Esophagus squamous epithelium (tissue), 5 donors: ENCODE results near the gene FBLIM1. TPM values are rescaled to one million over a fixed set of nuclear protein-coding genes. Genes with fewer than 3 reads are reported as not detected.
A peak's percentile ranks its signal among the peaks of the same experiment; 100 is the strongest.

Experiments
- DNase-seq: peaks from one replicate; lab custom pipeline; 2025; lab: John Stamatoyannopoulos, UW
- H3K27ac ChIP-seq, 4 donors: fragments of 200-600 bp; sonication (generic); one replicate each; pipeline ENCODE4 v1.5.1; 2016 to 2019; ENCODE audit warnings: mild to moderate bottlenecking in 1 of 4
- H3K27me3 ChIP-seq, 4 donors: fragments of 200-600 bp; sonication (generic); 1 replicate in 3 of 4; 2 replicates in 1 of 4; pipeline versions ENCODE4 v1.5.1 to v1.6.0; 2017 to 2021; ENCODE audit warnings: antibody characterized with exemption in 1 of 4
- H3K36me3 ChIP-seq, 3 donors: fragments of 200-600 bp; sonication (generic); one replicate each; pipeline ENCODE4 v1.5.1; 2016 to 2019
- H3K4me1 ChIP-seq, 3 donors: fragments of 200-600 bp; sonication (generic); one replicate each; pipeline ENCODE4 v1.5.1; 2017 to 2019
- H3K4me3 ChIP-seq, 4 donors: fragments of 200-600 bp; sonication (generic); 1 replicate in 3 of 4; 2 replicates in 1 of 4; pipeline ENCODE4 v1.5.1; 2016 to 2019; ENCODE audit warnings: mild to moderate bottlenecking in 2 of 4, moderate library complexity in 1 of 4
- H3K9me3 ChIP-seq, 3 donors: fragments of 200-600 bp; sonication (generic); one replicate each; pipeline ENCODE4 v1.5.1; 2016 to 2019
- CTCF ChIP-seq, 6 experiments: fragments of 450-650 bp in 4 of 6; fragments of 200-600 bp in 2 of 6; sonication (generic) in 2 of 6; IDR thresholded peaks; one replicate each; pipeline ENCODE4 v1.5.1; 2016 to 2019; ENCODE audit warnings: antibody characterized with exemption in 6 of 6, mild to moderate bottlenecking in 4 of 6, moderate library complexity in 4 of 6
- POLR2A ChIP-seq, 4 donors: fragments of 450-650 bp; IDR thresholded peaks; one replicate each; pipeline ENCODE4 v1.6.1; 2017; ENCODE audit warnings: antibody characterized with exemption in 4 of 4, mild to moderate bottlenecking in 4 of 4, moderate library complexity in 3 of 4
- WGBS, 2 donors: methylation state at CpG; one replicate each; pipeline ENCODE4 v1.1.5; 2018; 5-methylcytosine and 5-hydroxymethylcytosine counted together
- intact Hi-C: fragments of 100-400 bp; cut with DNase I; formaldehyde crosslinking; loops from one replicate; pipeline ENCODE4 v1.15.0; 2022
- total RNA-seq, 4 donors: library from RNA; depleted of rRNA; stranded (reverse); fragments of >200 nt; gene quantifications; one replicate each; pipeline ENCODE4 v1.1.0, GENCODE V29; 2016
- donor health status: DM: yes; HTN: yes; CAD: no.

The FBLIM1 gene
- total RNA-seq, 4 donors from 2014 or later, result 28.2 to 46.0 (median 29.4) TPM

- Histone ChIP-seq H3K27ac (peak overlapping the region in 3 of 4 donors; percentile 25 to 100 (median 99)), H3K27me3 (no peaks in the 10 kb centered on the region), H3K4me1 (peaks cover 18 to 73% (median 27%) of the 10 kb centered on the region in 3 donors), H3K36me3 (no peaks in the 10 kb centered on the region), H3K9me3 (no peaks in the 10 kb centered on the region), H3K4me3 (no peak overlapping the region)
- 41 to 71% methylated on average over 1 of the region's 1 CpG for WGBS, 2 donors
- intact Hi-C loops, result no loop called here
- TF ChIP-seq CTCF (IDR thresholded peaks at IDR 0.05), result peak in 2 of 6 experiments; percentile 9 to 26
- no peak for TF ChIP-seq POLR2A (IDR thresholded peaks at IDR 0.05)
- DNase-seq, result no peak
Observed at GRCh38 chr1:15830258-15830657, 71.7 kb downstream of the FBLIM1 start.

GRCh38 chr1:15833069-15833679 is 74.6 kb downstream of the FBLIM1 start:
- no peak for TF ChIP-seq CTCF (IDR thresholded peaks at IDR 0.05)
- TF ChIP-seq POLR2A (IDR thresholded peaks at IDR 0.05), result no peak
- Histone ChIP-seq H3K9me3 (no peaks in the 10 kb centered on the region), H3K27ac (peak overlapping the region; percentile 91 to 100 (median 99)), H3K27me3 (no peaks in the 10 kb centered on the region), H3K36me3 (no peaks in the 10 kb centered on the region), H3K4me1 (peaks cover 24 to 66% (median 30%) of the 10 kb centered on the region in 3 donors), H3K4me3 (peak overlapping the region; percentile 63 to 86 (median 75))
- intact Hi-C loops, result no loop called here
- 31 to 34% methylated on average over 14 to 17 of the region's 24 CpGs for WGBS, 2 donors
- DNase-seq, result no peak

- no peaks in the 10 kb centered on the region for H3K9me3 ChIP-seq
- H3K4me3 ChIP-seq, result peak overlapping the region; percentile 63 to 86 (median 75)
- H3K27me3 ChIP-seq, result no peaks in the 10 kb centered on the region
- no peak for DNase-seq
- WGBS, 2 donors, result 0% methylated on average over 10 of the region's 10 CpGs
- H3K36me3 ChIP-seq, result no peaks in the 10 kb centered on the region
- H3K27ac ChIP-seq, result peak overlapping the region; percentile 99 to 100 (median 99)
- intact Hi-C loops, result no loop called here
- TF ChIP-seq CTCF (IDR thresholded peaks at IDR 0.05) (no peak), POLR2A (IDR thresholded peaks at IDR 0.05) (no peak)
- H3K4me1 ChIP-seq, result peaks cover 24 to 66% (median 30%) of the 10 kb centered on the region in 3 donors
Observed at GRCh38 chr1:15833842-15834405, 75.3 kb downstream of the FBLIM1 start.

GRCh38 chr1:15834406-15835204 is 76.0 kb downstream of the FBLIM1 start:
- TF ChIP-seq CTCF (IDR thresholded peaks at IDR 0.05), result peak in 1 of 6 experiments; percentile 2
- peak in 3 of 4 donors; percentile 6 to 80 (median 58) for TF ChIP-seq POLR2A (IDR thresholded peaks at IDR 0.05)
- no peaks in the 10 kb centered on the region for H3K36me3 ChIP-seq
- intact Hi-C loops, result no loop called here
- WGBS, 2 donors, result 1% methylated on average over 10 to 21 of the region's 77 CpGs
- no peaks in the 10 kb centered on the region for H3K27me3 ChIP-seq
- H3K27ac ChIP-seq, result peak overlapping the region; percentile 99 to 100 (median 99)
- DNase-seq, result peak; percentile 50
- H3K4me3 ChIP-seq, result peak overlapping the region; percentile 63 to 86 (median 75)
- H3K4me1 ChIP-seq, result peaks cover 23 to 60% (median 27%) of the 10 kb centered on the region in 3 donors
- no peaks in the 10 kb centered on the region for H3K9me3 ChIP-seq
